ENCODE measurements around the gene SLC30A10.

DNA sequence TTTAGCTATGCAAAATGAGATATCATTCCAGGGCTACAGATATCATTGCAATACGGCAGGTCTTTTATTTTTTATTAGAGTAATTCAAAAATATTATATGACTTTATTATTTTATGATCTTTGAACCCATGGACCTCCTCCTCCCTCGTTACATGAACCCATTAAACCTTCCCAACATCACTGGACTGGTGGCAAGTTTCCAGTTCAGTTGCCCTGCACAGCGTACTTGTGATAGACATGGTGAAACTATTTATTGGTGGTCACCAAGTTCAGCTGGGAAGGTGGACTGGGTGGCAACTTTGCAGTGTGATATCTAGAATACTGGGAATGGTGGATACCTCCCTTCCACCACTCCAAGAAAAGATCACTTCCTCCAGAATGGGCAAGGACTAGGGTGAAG lies 52.5 kb downstream of the SLC30A10 start:
- TF ChIP-seq POLR2AphosphoS5 (IDR thresholded peaks at IDR 0.05; ENCODE audit: insufficient read depth in 1 of 2, low read depth in 1 of 2) = no peak
- TF ChIP-seq CTCF (IDR thresholded peaks at IDR 0.05) = no peak
- TF ChIP-seq POLR2A (IDR thresholded peaks at IDR 0.05) = no peak
